Measurements from ENCODE around the gene CDH16.

DNA sequence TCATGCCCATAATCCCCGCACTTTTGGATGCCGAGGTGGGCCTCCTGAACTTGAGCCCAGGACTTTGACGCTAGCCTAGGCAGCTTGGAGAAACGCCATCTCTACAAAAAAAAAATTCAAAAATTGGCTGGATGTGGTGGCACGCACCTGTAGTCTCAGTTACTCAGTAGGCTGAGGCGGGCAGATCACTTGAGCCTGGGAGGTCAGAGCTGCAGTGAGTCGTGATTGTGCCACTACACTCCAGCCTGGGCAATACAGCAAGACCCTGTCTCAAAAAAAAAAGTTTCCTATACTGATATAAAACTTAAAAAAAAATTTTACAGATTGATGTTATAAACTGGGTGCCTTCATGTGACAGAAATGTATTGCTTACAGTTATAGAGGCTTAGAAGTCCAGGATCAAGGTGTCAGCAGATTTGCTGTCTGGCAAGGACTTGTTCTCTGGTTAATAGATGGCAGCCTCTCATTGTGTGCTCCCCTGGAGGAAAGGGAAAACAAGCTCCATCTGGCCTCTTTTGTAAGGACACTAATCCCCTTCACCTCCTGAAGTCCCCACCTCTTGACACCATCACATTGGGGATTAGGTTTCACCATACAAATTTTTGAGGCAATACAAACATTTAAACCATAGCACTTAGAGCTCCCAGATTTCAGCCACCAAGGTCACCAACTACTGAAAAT lies 33.9 kb upstream of the CDH16 start:
- TF ChIP-seq TAF1 (IDR thresholded peaks at IDR 0.05; ENCODE audit: borderline replicate concordance, insufficient read depth, low read length) (no peak), SIN3A (IDR thresholded peaks at IDR 0.05; ENCODE audit: borderline replicate concordance, insufficient read depth, low read length) (no peak)
